ENCODE measurements around the gene PSMC2.

Gene PSMC2

GRCh38 chr7:103347507-103348267 is at the start of gene PSMC2:
TSS of gene PSMC2 (plus strand) at chr7:103347643. CDS start at chr7:103347712, 69 bp downstream.
- no peaks in the 10 kb centered on the region for H3K9me3 ChIP-seq (ENCODE audit: control insufficient read depth in 2 of 2, low read length in 2 of 2)
- peak within 1 kb of the TSS; percentile 99 to 100 for H3K9ac ChIP-seq (ENCODE audit: low read length in 2 of 2)
- H3K27me3 ChIP-seq (ENCODE audit: control insufficient read depth in 1 of 2, insufficient read depth in 2 of 2, low read length in 2 of 2): no peaks in the 10 kb centered on the region
- H3K4me1 ChIP-seq (ENCODE audit: control insufficient read depth, insufficient read depth, low read length): peaks cover 9% of the 10 kb centered on the region
- peak within 1 kb of the TSS; percentile 89 for H3K27ac ChIP-seq (ENCODE audit: low read length)
- peak within 1 kb of the TSS; percentile 97 to 98 for H3K4me3 ChIP-seq (ENCODE audit: low read length in 2 of 2)
- H3K36me3 ChIP-seq (ENCODE audit: control insufficient read depth in 2 of 2, insufficient read depth in 2 of 2, low read length in 2 of 2): peaks cover 0 to 4% of the 10 kb centered on the region in 2 donors

- Histone ChIP-seq H3K27me3 (ENCODE audit: control insufficient read depth in 1 of 2, insufficient read depth in 2 of 2, low read length in 2 of 2) (no peaks in the 10 kb centered on the region), H3K36me3 (ENCODE audit: control insufficient read depth in 2 of 2, insufficient read depth in 2 of 2, low read length in 2 of 2) (peaks cover 14 to 21% of the 10 kb centered on the region in 2 donors), H3K27ac (ENCODE audit: low read length) (peak overlapping the region; percentile 80), H3K9ac (ENCODE audit: low read length in 2 of 2) (peak overlapping the region; percentile 78 to 87), H3K4me3 (ENCODE audit: low read length in 2 of 2) (peak overlapping the region; percentile 87 to 88), H3K9me3 (ENCODE audit: control insufficient read depth in 2 of 2, low read length in 2 of 2) (no peaks in the 10 kb centered on the region), H3K4me1 (ENCODE audit: control insufficient read depth, insufficient read depth, low read length) (peaks cover 16% of the 10 kb centered on the region)
Observed at GRCh38 chr7:103297837-103298179, 49.6 kb upstream of the PSMC2 start.

GRCh38 chr7:103299660-103300059 is 47.8 kb upstream of the PSMC2 start:
- no peak overlapping the region for H3K4me3 ChIP-seq (ENCODE audit: low read length in 2 of 2)
- H3K27me3 ChIP-seq (ENCODE audit: control insufficient read depth in 1 of 2, insufficient read depth in 2 of 2, low read length in 2 of 2): no peaks in the 10 kb centered on the region
- H3K4me1 ChIP-seq (ENCODE audit: control insufficient read depth, insufficient read depth, low read length): peaks cover 16% of the 10 kb centered on the region
- H3K36me3 ChIP-seq (ENCODE audit: control insufficient read depth in 2 of 2, insufficient read depth in 2 of 2, low read length in 2 of 2): peaks cover 24 to 28% of the 10 kb centered on the region in 2 donors
- no peak overlapping the region for H3K9ac ChIP-seq (ENCODE audit: low read length in 2 of 2)
- H3K9me3 ChIP-seq (ENCODE audit: control insufficient read depth in 2 of 2, low read length in 2 of 2): no peaks in the 10 kb centered on the region
- H3K27ac ChIP-seq (ENCODE audit: low read length): no peak overlapping the region

- Histone ChIP-seq H3K9me3 (ENCODE audit: control insufficient read depth in 2 of 2, low read length in 2 of 2) (no peaks in the 10 kb centered on the region), H3K4me3 (ENCODE audit: low read length in 2 of 2) (no peak overlapping the region), H3K4me1 (ENCODE audit: control insufficient read depth, insufficient read depth, low read length) (peaks cover 16% of the 10 kb centered on the region), H3K27me3 (ENCODE audit: control insufficient read depth in 1 of 2, insufficient read depth in 2 of 2, low read length in 2 of 2) (no peaks in the 10 kb centered on the region), H3K9ac (ENCODE audit: low read length in 2 of 2) (no peak overlapping the region), H3K27ac (ENCODE audit: low read length) (no peak overlapping the region), H3K36me3 (ENCODE audit: control insufficient read depth in 2 of 2, insufficient read depth in 2 of 2, low read length in 2 of 2) (peaks cover 30 to 32% of the 10 kb centered on the region in 2 donors)
Observed at GRCh38 chr7:103301441-103301840, 46.0 kb upstream of the PSMC2 start.

- Histone ChIP-seq H3K9ac (ENCODE audit: low read length in 2 of 2) (no peak overlapping the region), H3K27me3 (ENCODE audit: control insufficient read depth in 1 of 2, insufficient read depth in 2 of 2, low read length in 2 of 2) (no peaks in the 10 kb centered on the region), H3K4me3 (ENCODE audit: low read length in 2 of 2) (no peak overlapping the region), H3K36me3 (ENCODE audit: control insufficient read depth in 2 of 2, insufficient read depth in 2 of 2, low read length in 2 of 2) (peaks cover 37 to 57% of the 10 kb centered on the region in 2 donors), H3K9me3 (ENCODE audit: control insufficient read depth in 2 of 2, low read length in 2 of 2) (no peaks in the 10 kb centered on the region), H3K27ac (ENCODE audit: low read length) (no peak overlapping the region), H3K4me1 (ENCODE audit: control insufficient read depth, insufficient read depth, low read length) (no peaks in the 10 kb centered on the region)
Observed at GRCh38 chr7:103307503-103308231, 39.8 kb upstream of the PSMC2 start.

- H3K36me3 ChIP-seq (ENCODE audit: control insufficient read depth in 2 of 2, insufficient read depth in 2 of 2, low read length in 2 of 2): peaks cover 33 to 73% of the 10 kb centered on the region in 2 donors
Observed at GRCh38 chr7:103314852-103315251, 32.6 kb upstream of the PSMC2 start.

GRCh38 chr7:103316380-103316941 is 31.0 kb upstream of the PSMC2 start:
- H3K4me3 ChIP-seq (ENCODE audit: low read length in 2 of 2): no peak overlapping the region
- H3K4me1 ChIP-seq (ENCODE audit: control insufficient read depth, insufficient read depth, low read length): no peaks in the 10 kb centered on the region
- no peak overlapping the region for H3K27ac ChIP-seq (ENCODE audit: low read length)
- H3K36me3 ChIP-seq (ENCODE audit: control insufficient read depth in 2 of 2, insufficient read depth in 2 of 2, low read length in 2 of 2): peaks cover 27 to 67% of the 10 kb centered on the region in 2 donors
- no peak overlapping the region for H3K9ac ChIP-seq (ENCODE audit: low read length in 2 of 2)
- no peaks in the 10 kb centered on the region for H3K9me3 ChIP-seq (ENCODE audit: control insufficient read depth in 2 of 2, low read length in 2 of 2)
- no peaks in the 10 kb centered on the region for H3K27me3 ChIP-seq (ENCODE audit: control insufficient read depth in 1 of 2, insufficient read depth in 2 of 2, low read length in 2 of 2)

More at GRCh38 chr7:103314852-103315251, 32.6 kb upstream of the PSMC2 start:
- H3K9me3 ChIP-seq (ENCODE audit: control insufficient read depth in 2 of 2, low read length in 2 of 2): no peaks in the 10 kb centered on the region
- no peaks in the 10 kb centered on the region for H3K4me1 ChIP-seq (ENCODE audit: control insufficient read depth, insufficient read depth, low read length)
- no peak overlapping the region for H3K9ac ChIP-seq (ENCODE audit: low read length in 2 of 2)
- H3K27me3 ChIP-seq (ENCODE audit: control insufficient read depth in 1 of 2, insufficient read depth in 2 of 2, low read length in 2 of 2): no peaks in the 10 kb centered on the region
- H3K4me3 ChIP-seq (ENCODE audit: low read length in 2 of 2): no peak overlapping the region
- no peak overlapping the region for H3K27ac ChIP-seq (ENCODE audit: low read length)

GRCh38 chr7:103317009-103317408 is 30.4 kb upstream of the PSMC2 start:
- Histone ChIP-seq H3K27me3 (ENCODE audit: control insufficient read depth in 1 of 2, insufficient read depth in 2 of 2, low read length in 2 of 2) (no peaks in the 10 kb centered on the region), H3K9me3 (ENCODE audit: control insufficient read depth in 2 of 2, low read length in 2 of 2) (no peaks in the 10 kb centered on the region), H3K9ac (ENCODE audit: low read length in 2 of 2) (no peak overlapping the region), H3K4me1 (ENCODE audit: control insufficient read depth, insufficient read depth, low read length) (no peaks in the 10 kb centered on the region), H3K36me3 (ENCODE audit: control insufficient read depth in 2 of 2, insufficient read depth in 2 of 2, low read length in 2 of 2) (peaks cover 27 to 66% of the 10 kb centered on the region in 2 donors), H3K4me3 (ENCODE audit: low read length in 2 of 2) (no peak overlapping the region), H3K27ac (ENCODE audit: low read length) (no peak overlapping the region)

- H3K27me3 ChIP-seq (ENCODE audit: control insufficient read depth in 1 of 2, insufficient read depth in 2 of 2, low read length in 2 of 2): no peaks in the 10 kb centered on the region
- H3K4me1 ChIP-seq (ENCODE audit: control insufficient read depth, insufficient read depth, low read length): no peaks in the 10 kb centered on the region
- H3K4me3 ChIP-seq (ENCODE audit: low read length in 2 of 2): no peak overlapping the region
- H3K27ac ChIP-seq (ENCODE audit: low read length): no peak overlapping the region
- H3K9me3 ChIP-seq (ENCODE audit: control insufficient read depth in 2 of 2, low read length in 2 of 2): no peaks in the 10 kb centered on the region
- peaks cover 13 to 21% of the 10 kb centered on the region in 2 donors for H3K36me3 ChIP-seq (ENCODE audit: control insufficient read depth in 2 of 2, insufficient read depth in 2 of 2, low read length in 2 of 2)
- no peak overlapping the region for H3K9ac ChIP-seq (ENCODE audit: low read length in 2 of 2)
Observed at GRCh38 chr7:103325744-103326143, 21.7 kb upstream of the PSMC2 start.

- no peaks in the 10 kb centered on the region for H3K27me3 ChIP-seq (ENCODE audit: control insufficient read depth in 1 of 2, insufficient read depth in 2 of 2, low read length in 2 of 2)
- no peak overlapping the region for H3K9ac ChIP-seq (ENCODE audit: low read length in 2 of 2)
- no peaks in the 10 kb centered on the region for H3K4me1 ChIP-seq (ENCODE audit: control insufficient read depth, insufficient read depth, low read length)
- H3K36me3 ChIP-seq (ENCODE audit: control insufficient read depth in 2 of 2, insufficient read depth in 2 of 2, low read length in 2 of 2): peaks cover 14 to 37% of the 10 kb centered on the region in 2 donors
- no peak overlapping the region for H3K4me3 ChIP-seq (ENCODE audit: low read length in 2 of 2)
- H3K9me3 ChIP-seq (ENCODE audit: control insufficient read depth in 2 of 2, low read length in 2 of 2): no peaks in the 10 kb centered on the region
- no peak overlapping the region for H3K27ac ChIP-seq (ENCODE audit: low read length)
Observed at GRCh38 chr7:103336761-103337160, 10.7 kb upstream of the PSMC2 start.
